ENCODE measurements around the gene MLC1. TPM values are rescaled to one million over a fixed set of nuclear protein-coding genes. Genes with fewer than 3 reads are reported as not detected.

The MLC1 gene
- total RNA-seq, 1 donor from 2014 or later, result 0.09 TPM

DNA sequence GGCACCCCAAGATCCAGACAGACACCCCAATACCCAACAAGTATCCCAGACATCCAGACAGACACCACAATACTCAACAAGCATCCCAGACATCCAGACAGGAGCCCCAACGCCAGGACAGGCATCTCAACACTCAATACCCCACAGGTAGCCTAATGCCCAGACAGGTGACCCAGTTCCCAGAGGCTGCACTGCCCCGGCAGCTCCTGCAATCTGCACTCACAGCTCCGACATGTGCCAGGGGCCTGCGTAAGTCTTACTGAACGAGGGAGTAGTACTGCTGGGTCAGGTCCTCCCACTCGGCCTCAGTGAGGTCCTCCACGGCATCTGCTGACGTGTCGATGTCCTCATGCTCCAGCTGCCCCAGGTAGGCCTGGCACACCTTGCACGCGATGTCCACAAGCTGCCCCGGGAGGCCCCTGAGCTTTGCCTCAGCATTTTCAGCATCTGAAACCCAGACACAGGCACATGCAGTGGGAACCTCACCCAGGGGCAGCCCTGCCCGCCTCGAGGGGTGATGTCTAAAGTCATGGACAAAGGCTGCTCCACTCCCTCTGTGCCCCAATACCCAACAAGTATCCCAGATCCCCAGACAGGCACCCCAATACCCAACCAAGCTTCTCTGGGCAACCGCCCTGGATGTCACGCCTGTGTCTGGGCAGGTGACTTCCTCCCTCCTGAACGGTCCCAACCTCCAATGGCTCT is 43.7 kb downstream of the MLC1 start:
- no peak overlapping the region for H3K27ac Mint-ChIP-seq (ENCODE audit: unreplicated experiment)
- Histone ChIP-seq H3K4me3 (ENCODE audit: insufficient read depth, low read depth, low read length) (no peak overlapping the region), H3K27me3 (ENCODE audit: insufficient read depth, low read length) (no peaks in the 10 kb centered on the region), H3K4me2 (ENCODE audit: low read length) (no peak overlapping the region), H4K20me1 (ENCODE audit: insufficient read depth, low read length) (no peaks in the 10 kb centered on the region), H2AFZ (ENCODE audit: low read depth, low read length) (no peak overlapping the region), H3K9ac (ENCODE audit: low read length) (no peak overlapping the region), H3K27ac (ENCODE audit: low read depth, low read length) (no peak overlapping the region), H3K4me1 (ENCODE audit: insufficient read depth, low read length) (no peaks in the 10 kb centered on the region), H3K9me3 (ENCODE audit: insufficient read depth, low read depth, low read length) (peaks cover 7% of the 10 kb centered on the region), H3K36me3 (ENCODE audit: insufficient read depth, low read length) (no peaks in the 10 kb centered on the region), H3K79me2 (ENCODE audit: insufficient read depth, low read length) (no peaks in the 10 kb centered on the region)
- no peak for TF ChIP-seq CTCF (IDR thresholded peaks at IDR 0.05; ENCODE audit: insufficient read depth, low read depth, low read length)
- no peak for TF ChIP-seq EZH2 (IDR thresholded peaks at IDR 0.05; ENCODE audit: insufficient read depth, low read length)
- H3K9me3 Mint-ChIP-seq (ENCODE audit: unreplicated experiment), result peaks cover 24% of the 10 kb centered on the region
- FAIRE-seq (no peak), DNase-seq (ENCODE audit: low read depth) (no peak)
- no peak overlapping the region for H3K4me3 Mint-ChIP-seq (ENCODE audit: unreplicated experiment)
- no peaks in the 10 kb centered on the region for H3K36me3 Mint-ChIP-seq (ENCODE audit: low read depth, unreplicated experiment)
- H3K27me3 Mint-ChIP-seq (ENCODE audit: low read depth, unreplicated experiment), result peaks cover 20% of the 10 kb centered on the region
- no peaks in the 10 kb centered on the region for H3K4me1 Mint-ChIP-seq (ENCODE audit: low read depth, unreplicated experiment)

DNA sequence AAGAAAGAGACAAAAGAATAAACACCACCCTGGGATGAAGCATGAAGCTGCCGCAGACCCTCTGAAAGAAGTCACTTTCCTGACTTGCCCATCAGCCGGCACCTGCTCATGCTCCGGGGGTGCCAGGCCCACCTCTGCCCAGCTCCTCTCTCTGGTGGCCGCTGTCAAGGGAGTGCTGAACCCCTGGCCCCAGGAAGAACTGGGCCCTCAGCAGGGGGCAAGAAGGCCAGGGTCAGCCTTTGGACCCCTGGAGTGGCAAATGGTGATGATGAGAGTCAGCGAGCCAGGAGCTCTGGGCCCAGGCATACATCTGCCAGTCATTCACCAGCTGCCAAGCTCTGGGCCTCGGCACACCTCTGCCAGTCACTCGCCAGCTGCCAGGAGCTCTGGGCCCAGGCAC is 44.5 kb downstream of the MLC1 start:
- H3K27me3 Mint-ChIP-seq (ENCODE audit: low read depth, unreplicated experiment), result peaks cover 20% of the 10 kb centered on the region
- H3K4me3 Mint-ChIP-seq (ENCODE audit: unreplicated experiment), result no peak overlapping the region
- H3K36me3 Mint-ChIP-seq (ENCODE audit: low read depth, unreplicated experiment), result no peaks in the 10 kb centered on the region
- no peaks in the 10 kb centered on the region for H4K20me1 ChIP-seq (ENCODE audit: insufficient read depth, low read length)
- H3K79me2 ChIP-seq (ENCODE audit: insufficient read depth, low read length), result no peaks in the 10 kb centered on the region
- H3K27ac ChIP-seq (ENCODE audit: low read depth, low read length), result no peak overlapping the region
- H3K4me2 ChIP-seq (ENCODE audit: low read length), result no peak overlapping the region
- H3K9ac ChIP-seq (ENCODE audit: low read length), result no peak overlapping the region
- no peaks in the 10 kb centered on the region for H3K27me3 ChIP-seq (ENCODE audit: insufficient read depth, low read length)
- H3K36me3 ChIP-seq (ENCODE audit: insufficient read depth, low read length), result no peaks in the 10 kb centered on the region
- DNase-seq (ENCODE audit: low read depth), result no peak
- TF ChIP-seq CTCF (IDR thresholded peaks at IDR 0.05; ENCODE audit: insufficient read depth, low read depth, low read length) (no peak), EZH2 (IDR thresholded peaks at IDR 0.05; ENCODE audit: insufficient read depth, low read length) (no peak)
- peaks cover 7% of the 10 kb centered on the region for H3K9me3 ChIP-seq (ENCODE audit: insufficient read depth, low read depth, low read length)
- no peak overlapping the region for H3K27ac Mint-ChIP-seq (ENCODE audit: unreplicated experiment)
- H3K4me1 Mint-ChIP-seq (ENCODE audit: low read depth, unreplicated experiment), result no peaks in the 10 kb centered on the region
- FAIRE-seq, result no peak
- no peaks in the 10 kb centered on the region for H3K4me1 ChIP-seq (ENCODE audit: insufficient read depth, low read length)
- no peak overlapping the region for H3K4me3 ChIP-seq (ENCODE audit: insufficient read depth, low read depth, low read length)
- H2AFZ ChIP-seq (ENCODE audit: low read depth, low read length), result no peak overlapping the region
- H3K9me3 Mint-ChIP-seq (ENCODE audit: unreplicated experiment), result peaks cover 24% of the 10 kb centered on the region
